IMR-90 (cell line): Measurements from ENCODE around the gene ZMYND10. TPM values are rescaled to one million over a fixed set of nuclear protein-coding genes. Genes with fewer than 3 reads are reported as not detected.

Source experiments
- ATAC-seq: fragments of 200-7000 bp; cut with Tn5 transposase; 2 replicates; pipeline ENCODE4 v1.9.1; 2020; ENCODE audit warnings: low read depth, mild to moderate bottlenecking, moderate library complexity
- BruUV-seq: library from RNA; stranded (reverse); fragments of 400-500 nt; replicated peaks from 2 replicates; lab custom pipeline; 2021; lab: Mats Ljungman, UMichigan
- CTCF ChIA-PET: fragments of 300-600 bp; formaldehyde crosslinking; extraction: SDS; loops from one replicate; lab custom pipeline; 2021; ENCODE audit warnings: antibody characterized with exemption; lab: Yijun Ruan, JAX
- POLR2A ChIA-PET: fragments of 300-600 bp; sonication (Branson Sonifier 250); formaldehyde crosslinking; loops from one replicate; lab custom pipeline; 2022; ENCODE audit warnings: antibody characterized with exemption; ENCODE audit not compliant: unreplicated experiment; lab: Charles Lee
- DNase-seq: peaks from one replicate; pipeline ENCODE4 v3.0.0; 2013
- H2AFZ ChIP-seq: replicated peaks from 2 replicates; pipeline ENCODE3; 2013; ENCODE audit warnings: low read length, mild to moderate bottlenecking; ENCODE audit not compliant: poor library complexity
- H2AK5ac ChIP-seq: 2 replicates; pipeline ENCODE4 v1.6.1; 2013; ENCODE audit warnings: low read depth, low read length, inconsistent platforms
- H2AK9ac ChIP-seq: replicated peaks from 2 replicates; pipeline ENCODE3; 2013; ENCODE audit warnings: mild to moderate bottlenecking, low read depth, low read length, moderate library complexity; ENCODE audit not compliant: poor library complexity
- H2BK120ac ChIP-seq: 2 replicates; pipeline ENCODE4 v1.6.1; 2013; ENCODE audit warnings: low read depth, low read length, inconsistent platforms
- H2BK15ac ChIP-seq: 3 replicates; pipeline ENCODE4 v1.6.1; 2013; ENCODE audit warnings: low read depth, low read length, inconsistent platforms
- H2BK20ac ChIP-seq: 2 replicates; pipeline ENCODE4 v1.6.1; 2013; ENCODE audit warnings: low read depth, mild to moderate bottlenecking, inconsistent platforms, low read length, moderate library complexity
- H2BK5ac ChIP-seq: 2 replicates; pipeline ENCODE4 v1.6.1; 2013; ENCODE audit warnings: mild to moderate bottlenecking, low read depth, low read length, inconsistent platforms; ENCODE audit not compliant: poor library complexity, severe bottlenecking
- H3K14ac ChIP-seq: replicated peaks from 2 replicates; pipeline ENCODE4 v1.6.1; 2013; ENCODE audit warnings: low read depth, low read length, inconsistent platforms
- H3K18ac ChIP-seq: 2 replicates; pipeline ENCODE4 v1.6.1; 2013; ENCODE audit warnings: low read depth, low read length, control low read depth
- H3K23ac ChIP-seq: 2 replicates; pipeline ENCODE4 v1.6.1; 2013; ENCODE audit warnings: low read depth, low read length, inconsistent platforms
- H3K27ac ChIP-seq: 2 replicates; pipeline ENCODE4 v1.5.1; 2013; ENCODE audit warnings: mild to moderate bottlenecking, control low read depth, low read length; ENCODE audit not compliant: insufficient read depth
- H3K27me3 ChIP-seq: 2 replicates; pipeline ENCODE4 v1.6.1; 2013; ENCODE audit warnings: low read length; ENCODE audit not compliant: control insufficient read depth, insufficient read depth
- H3K36me3 ChIP-seq: 2 replicates; pipeline ENCODE4 v1.6.1; 2013; ENCODE audit warnings: low read length, mixed read lengths; ENCODE audit not compliant: control insufficient read depth, insufficient read depth
- H3K4ac ChIP-seq: 2 replicates; pipeline ENCODE4 v1.6.1; 2013; ENCODE audit warnings: low read depth, low read length, inconsistent platforms
- H3K4me1 ChIP-seq: 2 replicates; pipeline ENCODE4 v1.6.1; 2013; ENCODE audit warnings: low read length, mixed read lengths; ENCODE audit not compliant: control insufficient read depth, insufficient read depth
- H3K4me2 ChIP-seq: 2 replicates; pipeline ENCODE4 v1.6.1; 2013; ENCODE audit warnings: low read depth, mild to moderate bottlenecking, control low read depth, low read length, moderate library complexity
- H3K4me3 ChIP-seq: 2 replicates; pipeline ENCODE4 v1.5.1; 2013; ENCODE audit warnings: low read depth, mild to moderate bottlenecking, control low read depth, low read length, moderate library complexity; ENCODE audit not compliant: insufficient read depth
- H3K56ac ChIP-seq: 2 replicates; pipeline ENCODE4 v1.6.1; 2013; ENCODE audit warnings: low read length, inconsistent platforms; ENCODE audit not compliant: insufficient read depth; ENCODE audit errors: extremely low read depth
- H3K79me1 ChIP-seq, 2 experiments: 2 replicates each; pipeline ENCODE4 v1.6.1; 2013; ENCODE audit warnings: low read length in 2 of 2, inconsistent platforms in 1 of 2, low read depth in 1 of 2
- H3K9ac ChIP-seq: 2 replicates; pipeline ENCODE4 v1.6.1; 2013; ENCODE audit warnings: low read depth, low read length, control low read depth
- H3K9me1 ChIP-seq: 2 replicates; pipeline ENCODE4 v1.6.1; 2013; ENCODE audit warnings: low read length, inconsistent platforms; ENCODE audit not compliant: insufficient read depth
- H3K9me3 ChIP-seq: 2 replicates; pipeline ENCODE4 v1.6.1; 2013; ENCODE audit warnings: low read length; ENCODE audit not compliant: control insufficient read depth, insufficient read depth
- H4K20me1 ChIP-seq: 2 replicates; pipeline ENCODE4 v1.6.1; 2013; ENCODE audit warnings: low read length, inconsistent platforms; ENCODE audit not compliant: insufficient read depth
- H4K5ac ChIP-seq: 2 replicates; pipeline ENCODE4 v1.6.1; 2013; ENCODE audit warnings: mild to moderate bottlenecking, low read depth, low read length, control low read depth
- H4K8ac ChIP-seq, 2 experiments: 2 replicates each; pipeline ENCODE4 v1.6.1; 2013; ENCODE audit warnings: low read depth in 2 of 2, low read length in 2 of 2, control low read depth in 1 of 2, inconsistent platforms in 1 of 2
- H4K91ac ChIP-seq: 2 replicates; pipeline ENCODE4 v1.6.1; 2013; ENCODE audit warnings: low read depth, low read length, inconsistent platforms; ENCODE audit not compliant: insufficient read depth
- BHLHE40 ChIP-seq: fragments of 150-350 bp; IDR thresholded peaks from 2 replicates; pipeline ENCODE4 v1.6.1; 2016; ENCODE audit warnings: mild to moderate bottlenecking, low read depth, low read length
- CEBPB ChIP-seq: IDR thresholded peaks from 2 replicates; pipeline ENCODE4 v1.6.1; 2012; ENCODE audit warnings: low read depth, low read length, improper control_type of control experiment
- CHD1 ChIP-seq: IDR thresholded peaks from 2 replicates; pipeline ENCODE4 v1.6.1; 2012; ENCODE audit warnings: low read depth, low read length, improper control_type of control experiment
- MAFK ChIP-seq: IDR thresholded peaks from 2 replicates; pipeline ENCODE4 v1.6.1; 2012; ENCODE audit warnings: low read depth, low read length, improper control_type of control experiment
- MXI1 ChIP-seq: IDR thresholded peaks from 2 replicates; pipeline ENCODE4 v1.6.1; 2012; ENCODE audit warnings: low read depth, mild to moderate bottlenecking, low read length, moderate library complexity, borderline replicate concordance
- RFX5 ChIP-seq: IDR thresholded peaks from 2 replicates; pipeline ENCODE4 v1.8.0; 2012; ENCODE audit warnings: low read depth, mild to moderate bottlenecking, low read length, moderate library complexity
- WGBS, 2 experiments: methylation state at CpG; one replicate each; pipeline versions ENCODE4 v1.1.5 to v1.1.7; 2013; ENCODE audit warnings: missing lambda C conversion rate in 2 of 2; ENCODE audit not compliant: insufficient read length in 1 of 2; ENCODE audit errors: extremely low coverage in 2 of 2; 5-methylcytosine and 5-hydroxymethylcytosine counted together
- dilution Hi-C: fragments of 300-500 bp; cut with HindIII; formaldehyde crosslinking; loops from one replicate; pipeline ENCODE4 v1.14.3; 2018; ENCODE audit warnings: low sequenced_read_pairs; ENCODE audit not compliant: unreplicated experiment
- in situ Hi-C: fragments of 300-500 bp; cut with MboI; formaldehyde crosslinking; loops from 3 replicates; pipeline ENCODE4 v1.14.3; 2019; ENCODE audit warnings: low sequenced_read_pairs, inconsistent platforms, mixed read lengths
- intact Hi-C: fragments of 100-400 bp; cut with micrococcal nuclease; formaldehyde crosslinking; loops from 2 replicates; pipeline ENCODE4 v1.10.0; 2022
- polyA plus RNA-seq, 3 experiments: library from polyadenylated mRNA; depleted of rRNA; stranded (reverse); fragments of >200 nt; gene quantifications; 2 replicates each; pipeline ENCODE4 v1.2.3, GENCODE V29; 2012; ENCODE audit warnings: low replicate concordance in 1 of 3
- total RNA-seq: library from RNA; depleted of rRNA; stranded (reverse); fragments of >200 nt; gene quantifications from 2 replicates; pipeline ENCODE4 v1.2.3, GENCODE V29; 2012

The ZMYND10 gene
- total and polyA plus RNA-seq, 2 of the 4 experiments (the other 2 are of a cell fraction): 1.1 to 1.4 TPM

GRCh38 chr3:50323092-50323600, 22.4 kb downstream of the ZMYND10 start:
- no peaks in the 10 kb centered on the region for H3K27me3 ChIP-seq
- WGBS, 2 experiments: 14% methylated on average over 3 of the region's 4 CpGs; no CpG with 5 or more reads in 1 of the 2 experiments
- ATAC-seq (no peak), DNase-seq (no peak)
- no peak overlapping the region for H2AFZ ChIP-seq
- H3K9ac ChIP-seq: no peak overlapping the region
- H3K18ac ChIP-seq: no peak overlapping the region
- 0 out of 2 replicates have a peak overlapping the region, but pooled peaks have one; percentile 43 for H2AK5ac ChIP-seq
- no peak overlapping the region for H3K23ac ChIP-seq
- BruUV-seq: no TSS peak
- H4K8ac ChIP-seq: no peak overlapping the region
- H3K4me3 ChIP-seq: no peak overlapping the region
- H2BK15ac ChIP-seq: no peak overlapping the region
- no peak overlapping the region for H3K14ac ChIP-seq
- ChIA-PET POLR2A (no interaction called here), CTCF (no interaction called here)
- intact Hi-C loops: loop anchor here (5.0 kb wide), 1 partner anchor 61 kb away; no protein-coding TSS in a partner anchor
- peaks cover 12% of the 10 kb centered on the region; the same call in 1 of the 2 replicates for H4K20me1 ChIP-seq
- H4K91ac ChIP-seq: no peak overlapping the region
- H3K79me1 ChIP-seq: peaks cover 28 to 57% of the 10 kb centered on the region in 2 experiments
- H3K9me1 ChIP-seq: peaks cover 8% of the 10 kb centered on the region
- in situ Hi-C loops: no loop called here
- dilution Hi-C loops: no loop called here
- no peak overlapping the region for H2BK20ac ChIP-seq
- TF ChIP-seq BHLHE40 (no peak), MAFK (no peak), CEBPB (no peak), RFX5 (no peak), CHD1 (no peak), MXI1 (no peak)
- H3K4me2 ChIP-seq: no peak overlapping the region
- peak overlapping the region; percentile 26 for H2AK9ac ChIP-seq
- H3K56ac ChIP-seq: no peak overlapping the region
- no peak overlapping the region for H4K5ac ChIP-seq
- no peak overlapping the region for H3K4ac ChIP-seq
- H3K4me1 ChIP-seq: peaks cover 26% of the 10 kb centered on the region
- H3K9me3 ChIP-seq: no peaks in the 10 kb centered on the region
- no peak overlapping the region for H2BK5ac ChIP-seq
- H3K27ac ChIP-seq: no peak overlapping the region
- H3K36me3 ChIP-seq: peaks cover 21% of the 10 kb centered on the region
- no peak overlapping the region for H2BK120ac ChIP-seq
